NCI-H1092 (cell line): ENCODE data around the gene SLX4IP.
"Not testable (repeated sequence)": the region's sequence is repeated elsewhere in the genome, so short reads cannot be mapped to it uniquely, and the experiment has no call there.

Source experiments
- DNase-seq: peaks from one replicate; lab custom pipeline; 2025; lab: John Stamatoyannopoulos, UW

Gene SLX4IP

GRCh38 chr20:10573951-10574339 is 138.8 kb downstream of the SLX4IP start:
- DNase-seq = no peak

- no peak for DNase-seq
Measured at GRCh38 chr20:10576411-10577090, 141.4 kb downstream of the SLX4IP start.

GRCh38 chr20:10577648-10578047 is 142.5 kb downstream of the SLX4IP start:
- DNase-seq = no peak

GRCh38 chr20:10578607-10579006 is 143.5 kb downstream of the SLX4IP start:
- no peak for DNase-seq

GRCh38 chr20:10579942-10580341 is 144.8 kb downstream of the SLX4IP start:
- DNase-seq = no peak

GRCh38 chr20:10580700-10581099 is 145.6 kb downstream of the SLX4IP start:
- DNase-seq = no peak

- no peak for DNase-seq
Measured at GRCh38 chr20:10581823-10582222, 146.7 kb downstream of the SLX4IP start.

- no peak for DNase-seq
Measured at GRCh38 chr20:10584371-10584770, 149.3 kb downstream of the SLX4IP start.

- DNase-seq = no peak
Measured at GRCh38 chr20:10585308-10585707, 150.2 kb downstream of the SLX4IP start.

GRCh38 chr20:10586296-10586695 is 151.2 kb downstream of the SLX4IP start:
- no peak for DNase-seq

- not testable (repeated sequence) for DNase-seq
Measured at GRCh38 chr20:10590446-10590845, 155.3 kb downstream of the SLX4IP start.

- no peak for DNase-seq
Measured at GRCh38 chr20:10590950-10591671, 156.0 kb downstream of the SLX4IP start.

GRCh38 chr20:10591946-10592521 is 156.9 kb downstream of the SLX4IP start:
- no peak for DNase-seq

- no peak for DNase-seq
Measured at GRCh38 chr20:10594296-10594868, 159.3 kb downstream of the SLX4IP start.

GRCh38 chr20:10595266-10595665 is 160.2 kb downstream of the SLX4IP start:
- no peak for DNase-seq

- no peak for DNase-seq
Measured at GRCh38 chr20:10595985-10596384, 160.9 kb downstream of the SLX4IP start.

- DNase-seq = no peak
Measured at GRCh38 chr20:10596710-10597121, 161.6 kb downstream of the SLX4IP start.

- no peak for DNase-seq
Measured at GRCh38 chr20:10597637-10598036, 162.5 kb downstream of the SLX4IP start.

- no peak for DNase-seq
Measured at GRCh38 chr20:10602221-10602871, 167.2 kb downstream of the SLX4IP start.

GRCh38 chr20:10603378-10603777 is 168.3 kb downstream of the SLX4IP start:
- no peak for DNase-seq

GRCh38 chr20:10603971-10604864 is 169.1 kb downstream of the SLX4IP start:
- DNase-seq = no peak
